HG03025 (cell line): ENCODE results near the gene UGT1A7.
"Not testable (repeated sequence)": the region's sequence is repeated elsewhere in the genome, so short reads cannot be mapped to it uniquely, and the experiment has no call there.

Experiments
- ATAC-seq: cut with Tn5 transposase; IDR thresholded peaks from one replicate; pipeline ENCODE4 v1.9.1; 2021; ENCODE audit warnings: mild to moderate bottlenecking, moderate library complexity; ENCODE audit not compliant: unreplicated experiment, low FRiP score

The UGT1A7 gene

DNA sequence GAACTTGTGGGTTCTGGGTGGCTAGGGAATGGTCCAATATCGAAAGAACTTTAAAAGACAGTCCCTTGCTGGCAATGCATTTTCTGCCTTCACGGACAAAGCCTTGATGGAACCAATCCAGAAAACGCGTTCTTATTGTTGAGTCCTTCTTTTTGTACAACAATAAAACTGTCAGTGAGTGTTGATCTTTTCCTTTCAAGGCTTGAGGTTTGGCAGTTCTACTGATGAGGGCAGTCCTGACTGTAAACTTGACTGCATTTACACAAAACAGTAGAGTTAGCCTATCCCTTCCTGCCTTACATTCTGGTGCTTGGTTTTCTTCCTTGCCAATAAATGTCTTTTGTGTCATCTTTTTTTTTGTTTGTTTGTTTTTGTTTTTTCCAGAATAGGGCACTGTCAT lies 2.5 kb upstream of the UGT1A7 start:
- no peak for ATAC-seq

DNA sequence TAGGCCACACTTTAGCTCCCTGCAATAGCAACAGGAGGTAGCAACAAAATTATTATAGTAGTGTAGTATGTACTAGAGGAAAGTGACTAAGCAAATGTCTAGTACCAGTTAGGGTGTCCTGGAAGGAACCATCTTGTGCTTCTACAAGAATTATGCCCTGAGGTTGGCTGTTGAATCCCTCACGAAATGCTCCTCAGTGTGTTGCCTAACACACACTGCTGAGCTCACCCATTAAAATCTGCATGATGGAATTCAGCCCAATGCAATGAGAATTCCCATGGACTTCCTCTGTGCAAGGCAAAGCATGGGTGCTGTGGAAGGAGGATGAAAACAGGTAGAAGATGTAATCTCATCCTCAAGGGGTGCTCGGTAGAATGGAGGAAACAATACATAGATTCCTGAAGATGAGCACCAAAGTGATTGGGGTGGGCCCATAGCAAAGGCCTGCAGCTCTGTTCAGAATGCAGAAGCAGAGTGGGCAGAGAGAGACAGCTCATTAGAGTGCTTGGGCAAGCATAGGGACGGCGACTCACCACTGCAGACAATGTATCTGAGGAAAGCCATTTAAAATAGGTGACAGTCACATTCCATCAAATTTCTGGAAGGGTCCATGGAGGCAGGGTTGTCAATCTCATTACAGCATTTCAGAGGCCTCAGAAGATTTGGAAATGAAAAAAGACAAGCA lies 1.2 kb upstream of the UGT1A7 start:
- no peak for ATAC-seq

DNA sequence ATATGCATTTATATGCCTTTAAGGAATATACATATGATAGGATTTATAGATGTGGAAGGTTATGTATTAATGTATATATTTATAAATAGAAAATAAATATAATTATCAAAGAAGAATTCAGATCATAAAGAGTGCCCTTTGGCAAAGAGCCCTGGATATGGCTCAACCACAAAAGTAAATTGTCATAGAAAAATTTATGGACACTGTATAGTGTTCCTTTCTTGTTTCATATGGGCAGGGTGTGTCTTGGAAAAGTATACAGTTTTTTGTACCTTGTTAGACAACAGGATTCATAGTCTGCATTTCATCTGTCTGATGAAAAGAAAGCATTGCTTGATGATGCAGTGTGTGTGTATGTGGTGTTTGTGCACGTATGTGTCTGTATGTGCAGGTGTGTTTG lies 2.9 kb downstream of the UGT1A7 start:
- ATAC-seq: no peak

DNA sequence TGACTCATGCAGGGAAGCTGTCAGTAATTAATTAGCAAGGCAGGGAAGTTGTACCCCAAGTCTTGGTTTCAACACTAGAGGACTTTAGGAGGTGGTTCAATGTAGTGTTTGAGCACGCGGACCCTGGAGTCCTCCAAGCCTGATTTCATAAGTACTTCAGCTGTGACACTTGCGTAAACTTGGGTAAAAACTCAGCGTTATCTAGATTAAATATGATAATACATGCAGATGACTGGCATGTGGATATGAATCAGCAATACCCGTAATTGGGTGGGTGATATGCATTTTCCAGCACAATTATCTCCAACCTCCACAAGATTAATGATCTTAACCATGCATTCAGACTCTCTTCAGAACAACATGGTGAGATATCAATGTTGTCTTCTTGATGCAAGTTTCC lies 5.2 kb downstream of the UGT1A7 start:
- ATAC-seq: no peak

GRCh38 chr2:233688341-233688740 lies 6.6 kb downstream of the UGT1A7 start:
- ATAC-seq: no peak

DNA sequence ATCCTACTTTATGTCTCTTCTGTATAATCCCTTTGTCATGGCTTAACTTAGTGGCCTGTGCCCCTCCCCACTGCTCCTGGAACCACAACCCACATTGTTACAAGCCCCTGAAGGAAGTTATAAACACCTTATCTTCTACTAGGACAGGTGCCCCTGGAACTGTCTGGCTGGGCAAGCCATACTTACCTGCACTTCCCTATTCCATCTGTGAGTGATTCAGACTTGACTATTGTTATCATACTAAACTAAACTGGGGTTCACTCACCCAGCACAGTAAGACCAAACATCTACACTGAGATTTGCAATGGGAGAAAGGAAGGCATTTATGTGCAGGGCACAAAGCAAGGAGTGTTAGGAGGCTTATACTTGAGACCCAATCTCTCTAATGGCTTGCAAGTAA lies 7.3 kb downstream of the UGT1A7 start:
- ATAC-seq: no peak

DNA sequence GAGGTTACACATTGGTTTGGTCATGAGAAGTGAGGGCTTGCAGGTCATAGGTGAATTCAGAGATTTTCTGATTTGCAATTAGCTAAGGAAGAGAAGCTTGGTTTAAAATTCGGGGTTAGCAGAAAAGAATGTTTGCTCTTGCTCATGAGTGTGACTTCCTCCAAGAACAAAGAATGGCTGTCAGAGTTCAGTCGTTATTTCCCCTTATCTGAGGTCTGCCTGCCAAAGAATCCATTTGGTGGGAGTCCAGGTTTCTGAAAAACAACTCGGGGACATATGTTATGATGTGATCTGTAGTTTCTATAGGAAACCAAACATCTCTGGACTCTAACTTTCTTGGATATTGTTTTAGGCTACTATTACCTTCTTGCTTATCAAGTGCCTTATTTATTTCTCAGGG lies 7.8 kb downstream of the UGT1A7 start:
- ATAC-seq: no peak

DNA sequence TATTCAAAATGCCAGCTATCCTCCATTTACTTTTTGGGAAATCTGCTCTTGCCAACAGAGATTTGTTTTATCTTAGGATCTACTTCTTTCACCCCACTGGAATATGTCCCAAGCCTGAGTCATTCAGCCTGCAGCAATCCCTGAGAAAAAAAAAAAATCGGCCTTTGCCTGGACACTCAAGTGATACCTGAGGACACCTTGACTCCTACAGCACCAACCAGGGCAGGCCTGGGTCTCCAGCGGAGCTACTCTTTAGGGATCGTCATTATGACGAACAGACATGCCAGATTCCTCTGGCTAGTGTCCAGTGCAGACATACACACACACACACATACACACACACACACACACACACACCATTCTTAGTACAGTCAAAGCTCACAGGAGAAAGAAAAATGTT lies 8.7 kb downstream of the UGT1A7 start:
- ATAC-seq: no peak

GRCh38 chr2:233691443-233692433 lies 10.0 kb downstream of the UGT1A7 start:
- no peak for ATAC-seq

GRCh38 chr2:233692648-233693047 lies 10.9 kb downstream of the UGT1A7 start, which contains the start of gene UGT1A6:
Gene UGT1A6 (plus strand): TSS chr2:233692890. CDS start chr2:233693005, 115 bp downstream.
- no peak for ATAC-seq

- no peak for ATAC-seq
Measured at GRCh38 chr2:233693963-233694362, 12.3 kb downstream of the UGT1A7 start.

DNA sequence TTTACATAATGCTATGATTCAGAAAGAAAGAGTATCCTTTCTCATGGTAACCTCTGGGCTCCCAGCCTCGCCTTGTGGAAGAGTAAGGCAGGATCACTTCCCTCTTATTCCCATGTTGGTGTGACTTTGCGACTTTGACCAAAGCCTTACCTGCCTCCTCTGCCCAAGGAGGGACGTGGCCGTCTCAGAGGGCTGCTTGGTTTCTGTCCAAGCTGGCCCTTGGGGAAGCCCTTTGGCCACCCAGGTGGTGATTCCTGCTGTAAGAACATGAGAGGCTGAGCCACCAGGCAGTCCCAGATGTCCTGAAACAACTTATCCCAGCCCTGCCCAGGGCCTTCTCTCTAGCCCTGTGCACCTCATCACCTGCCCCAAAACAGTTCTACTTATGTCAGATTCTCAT lies 17.0 kb downstream of the UGT1A7 start:
- ATAC-seq: no peak

GRCh38 chr2:233699424-233700027 lies 17.8 kb downstream of the UGT1A7 start:
- no peak for ATAC-seq

GRCh38 chr2:233700028-233700635 lies 18.4 kb downstream of the UGT1A7 start:
- no peak for ATAC-seq

DNA sequence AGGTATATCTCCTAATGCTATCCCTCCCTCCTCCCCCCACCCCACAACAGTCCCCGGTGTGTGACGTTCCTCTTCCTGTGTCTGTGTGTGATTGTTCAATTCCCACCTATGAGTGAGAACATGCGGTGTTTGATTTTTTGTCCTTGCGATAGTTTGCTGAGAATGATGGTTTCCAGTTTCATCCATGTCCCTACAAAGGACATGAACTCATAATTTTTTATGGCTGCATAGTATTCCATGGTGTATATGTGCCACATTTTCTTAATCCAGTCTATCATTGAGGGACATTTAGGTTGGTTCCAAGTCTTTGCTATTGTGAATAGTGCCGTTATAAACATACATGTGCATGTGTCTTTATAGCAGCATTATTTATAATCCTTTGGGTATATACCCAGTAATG lies 19.1 kb downstream of the UGT1A7 start:
- ATAC-seq: not testable (repeated sequence)

DNA sequence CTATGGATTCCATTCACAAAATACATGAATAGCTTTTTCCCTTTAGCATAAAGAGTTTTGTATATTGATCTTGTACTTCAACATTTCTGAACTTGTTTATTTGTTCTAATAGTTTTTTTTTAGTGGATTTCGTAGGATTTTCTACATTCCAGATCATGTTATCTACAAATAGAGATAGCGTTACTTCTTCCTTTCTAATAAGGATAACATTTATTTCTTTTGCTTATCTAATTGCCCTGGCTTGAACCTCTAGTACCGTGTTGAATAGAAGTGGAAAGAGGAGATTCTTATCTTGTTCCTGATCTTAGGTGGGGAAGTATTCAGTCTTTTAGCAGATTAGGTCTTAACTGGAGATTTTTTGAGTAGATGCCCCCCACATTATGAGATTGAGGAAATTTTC lies 20.5 kb downstream of the UGT1A7 start:
- no peak for ATAC-seq

DNA sequence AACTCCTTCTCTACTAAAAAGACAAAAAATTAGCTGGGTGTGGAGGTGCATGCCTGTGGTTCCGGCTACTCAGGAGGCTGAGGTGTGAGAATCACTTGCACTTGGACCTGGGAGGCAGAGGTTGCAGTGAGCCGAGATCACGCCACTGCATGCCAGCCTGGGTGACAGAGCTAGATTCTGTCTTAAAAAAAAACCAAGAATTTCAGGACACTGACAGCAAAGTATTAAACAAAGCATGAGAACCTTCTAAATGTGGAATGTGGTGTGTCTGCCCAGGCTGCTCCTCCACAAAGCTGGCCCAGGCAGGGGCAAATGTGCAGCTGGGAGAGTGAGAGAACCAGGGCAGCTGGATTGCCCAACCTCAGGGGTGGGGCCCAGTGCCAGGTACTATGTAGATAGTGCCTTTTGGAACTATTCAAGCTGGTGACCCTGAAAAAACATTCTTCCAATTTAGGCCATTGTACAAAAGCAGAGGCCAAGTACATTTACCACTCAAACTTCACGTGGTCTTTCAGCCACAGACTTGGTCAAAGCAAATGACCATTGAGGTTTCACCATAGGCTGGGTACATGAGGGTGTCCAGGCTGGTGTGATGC lies 24.3 kb downstream of the UGT1A7 start:
- ATAC-seq: no peak

GRCh38 chr2:233706720-233707119 lies 25.0 kb downstream of the UGT1A7 start:
- ATAC-seq: no peak

GRCh38 chr2:233707940-233708644 lies 26.4 kb downstream of the UGT1A7 start:
- ATAC-seq: no peak

DNA sequence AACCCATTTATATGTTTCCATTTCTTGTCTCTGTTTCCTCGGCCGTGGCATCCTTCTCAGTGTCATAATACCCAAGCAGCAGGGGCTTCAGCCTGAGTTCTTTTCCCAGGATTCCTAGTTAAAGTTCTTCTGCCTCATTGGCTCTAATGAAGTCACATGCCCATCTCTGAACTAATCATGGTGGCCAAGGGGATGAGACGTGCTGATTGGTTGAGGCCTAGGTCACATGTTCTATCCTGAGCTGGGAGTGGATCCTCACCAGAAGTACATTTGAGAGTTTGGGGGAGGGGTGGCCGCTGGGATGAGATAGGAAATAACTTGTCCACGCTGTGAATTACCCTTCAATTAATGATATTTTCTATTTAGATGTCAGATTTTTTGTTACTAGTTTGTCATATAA lies 27.2 kb downstream of the UGT1A7 start:
- ATAC-seq: no peak
